IPS-15b (cell line): Measurements from ENCODE around the gene ASGR2.
"Not testable (repeated sequence)": the region's sequence is repeated elsewhere in the genome, so short reads cannot be mapped to it uniquely, and the experiment has no call there.

ENCODE experiments used
- H3K27me3 ChIP-seq: one replicate; pipeline ENCODE4 v1.6.1; 2013; ENCODE audit warnings: low read length; ENCODE audit not compliant: control insufficient read depth, insufficient read depth
- H3K36me3 ChIP-seq: one replicate; pipeline ENCODE4 v1.6.1; 2013; ENCODE audit warnings: low read length; ENCODE audit not compliant: control insufficient read depth, insufficient read depth
- H3K4me1 ChIP-seq: one replicate; pipeline ENCODE4 v1.6.1; 2013; ENCODE audit warnings: mild to moderate bottlenecking, low read length; ENCODE audit not compliant: control insufficient read depth, insufficient read depth
- H3K4me3 ChIP-seq: one replicate; pipeline ENCODE4 v1.5.1; 2013; ENCODE audit warnings: low read depth, low read length
- H3K9ac ChIP-seq: one replicate; pipeline ENCODE4 v1.6.1; 2013; ENCODE audit warnings: low read depth, mild to moderate bottlenecking, low read length
- H3K9me3 ChIP-seq: one replicate; pipeline ENCODE4 v1.6.1; 2013; ENCODE audit warnings: mild to moderate bottlenecking, low read length; ENCODE audit not compliant: control insufficient read depth, insufficient read depth

Gene ASGR2

GRCh38 chr17:7091311-7092005 lies 23.2 kb downstream of the ASGR2 start:
- not testable (repeated sequence) for H3K4me1 ChIP-seq, H3K9ac ChIP-seq, H3K36me3 ChIP-seq, H3K9me3 ChIP-seq, H3K27me3 ChIP-seq, H3K4me3 ChIP-seq

- H3K9me3 ChIP-seq, H3K27me3 ChIP-seq, H3K9ac ChIP-seq, H3K4me3 ChIP-seq, H3K4me1 ChIP-seq, H3K36me3 ChIP-seq: not testable (repeated sequence)
Observed at GRCh38 chr17:7089570-7089969, 25.1 kb downstream of the ASGR2 start.

DNA sequence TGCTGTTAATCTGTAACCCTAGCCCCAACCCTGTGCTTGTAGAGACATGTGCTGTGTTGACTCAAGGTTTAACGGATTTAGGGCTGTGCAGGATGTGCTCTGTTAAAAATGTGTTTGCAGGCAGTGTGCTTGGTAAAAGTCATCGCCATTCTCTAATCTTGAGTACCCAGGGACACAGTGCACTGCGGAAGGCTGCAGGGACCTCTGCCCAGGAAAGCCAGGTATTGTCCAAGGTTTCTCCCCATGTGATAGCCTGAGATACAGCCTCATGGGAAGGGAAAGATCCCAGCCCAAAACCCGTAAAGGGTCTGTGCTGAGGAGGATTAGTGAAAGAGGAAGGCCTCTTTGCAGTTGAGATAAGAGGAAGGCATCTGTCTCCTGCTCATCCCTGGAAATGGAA lies 26.2 kb downstream of the ASGR2 start:
- not testable (repeated sequence) for H3K9ac ChIP-seq, H3K4me3 ChIP-seq, H3K27me3 ChIP-seq, H3K36me3 ChIP-seq, H3K4me1 ChIP-seq, H3K9me3 ChIP-seq

- Histone ChIP-seq H3K36me3 (no peaks in the 10 kb centered on the region), H3K4me1 (no peaks in the 10 kb centered on the region), H3K9me3 (no peaks in the 10 kb centered on the region), H3K9ac (no peak overlapping the region), H3K27me3 (no peaks in the 10 kb centered on the region), H3K4me3 (no peak overlapping the region)
Observed at GRCh38 chr17:7084088-7084487, 30.5 kb downstream of the ASGR2 start.

DNA sequence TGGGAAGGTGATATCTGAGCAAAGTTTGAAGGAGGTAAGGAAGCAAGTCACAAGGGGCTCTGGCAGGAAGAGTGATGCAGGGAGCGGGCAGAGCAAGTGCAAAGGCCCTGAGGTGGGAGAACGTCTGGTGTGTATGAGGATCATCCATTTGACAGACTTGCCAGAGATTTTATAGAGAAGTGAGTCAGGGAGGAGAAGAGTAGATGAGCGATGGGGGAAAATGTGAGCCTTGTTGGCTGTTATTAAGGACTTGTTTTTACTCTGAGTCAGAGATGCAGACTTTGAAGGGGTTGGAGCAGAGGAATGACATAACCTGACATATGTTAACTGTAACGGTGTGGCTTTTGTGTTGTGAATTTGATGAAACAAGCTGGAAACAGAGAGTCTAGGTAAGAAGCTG lies 31.0 kb downstream of the ASGR2 start:
- Histone ChIP-seq H3K27me3 (no peaks in the 10 kb centered on the region), H3K9ac (no peak overlapping the region), H3K4me1 (no peaks in the 10 kb centered on the region), H3K4me3 (no peak overlapping the region), H3K9me3 (no peaks in the 10 kb centered on the region), H3K36me3 (no peaks in the 10 kb centered on the region)

DNA sequence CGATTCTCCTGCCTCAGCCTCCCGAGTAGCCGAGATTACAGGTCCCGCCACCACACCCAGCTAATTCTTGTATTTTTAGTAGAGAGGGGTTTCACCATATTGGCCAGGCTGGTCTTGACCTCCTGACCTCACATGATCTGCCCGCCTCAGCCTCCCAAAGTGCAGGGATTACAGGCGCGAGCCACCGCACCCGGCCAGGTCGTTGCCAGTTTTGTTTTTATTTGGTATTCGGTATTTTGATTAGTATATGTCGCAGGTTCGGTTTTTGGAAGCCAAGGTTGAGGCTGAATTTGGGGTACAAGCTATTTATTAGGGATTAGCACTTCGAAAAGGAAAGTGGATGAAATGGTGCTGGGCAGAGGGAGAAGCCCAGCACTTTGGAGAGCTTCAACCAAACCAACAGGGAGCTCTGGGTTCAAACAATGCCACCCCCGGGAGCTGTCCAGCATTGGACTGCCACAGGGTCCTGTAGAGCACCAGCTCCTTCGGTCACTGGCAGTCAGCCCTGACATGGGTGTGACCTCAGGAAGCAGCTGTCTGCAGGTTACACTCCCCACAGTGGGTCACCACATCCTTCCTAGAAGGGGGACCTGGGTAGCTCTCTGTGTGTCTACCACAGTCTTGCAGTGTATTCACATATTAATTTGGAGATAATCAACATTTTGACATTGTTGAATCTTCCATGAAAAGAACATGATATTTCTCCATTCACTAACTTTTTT lies 33.1 kb downstream of the ASGR2 start:
- no peaks in the 10 kb centered on the region for H3K36me3 ChIP-seq
- H3K4me3 ChIP-seq: no peak overlapping the region
- H3K4me1 ChIP-seq: no peaks in the 10 kb centered on the region
- no peak overlapping the region for H3K9ac ChIP-seq
- no peaks in the 10 kb centered on the region for H3K9me3 ChIP-seq
- H3K27me3 ChIP-seq: no peaks in the 10 kb centered on the region

- Histone ChIP-seq H3K4me1 (no peaks in the 10 kb centered on the region), H3K4me3 (no peak overlapping the region), H3K27me3 (no peaks in the 10 kb centered on the region), H3K9me3 (no peaks in the 10 kb centered on the region), H3K9ac (no peak overlapping the region), H3K36me3 (no peaks in the 10 kb centered on the region)
Observed at GRCh38 chr17:7080456-7081041, 34.1 kb downstream of the ASGR2 start.

DNA sequence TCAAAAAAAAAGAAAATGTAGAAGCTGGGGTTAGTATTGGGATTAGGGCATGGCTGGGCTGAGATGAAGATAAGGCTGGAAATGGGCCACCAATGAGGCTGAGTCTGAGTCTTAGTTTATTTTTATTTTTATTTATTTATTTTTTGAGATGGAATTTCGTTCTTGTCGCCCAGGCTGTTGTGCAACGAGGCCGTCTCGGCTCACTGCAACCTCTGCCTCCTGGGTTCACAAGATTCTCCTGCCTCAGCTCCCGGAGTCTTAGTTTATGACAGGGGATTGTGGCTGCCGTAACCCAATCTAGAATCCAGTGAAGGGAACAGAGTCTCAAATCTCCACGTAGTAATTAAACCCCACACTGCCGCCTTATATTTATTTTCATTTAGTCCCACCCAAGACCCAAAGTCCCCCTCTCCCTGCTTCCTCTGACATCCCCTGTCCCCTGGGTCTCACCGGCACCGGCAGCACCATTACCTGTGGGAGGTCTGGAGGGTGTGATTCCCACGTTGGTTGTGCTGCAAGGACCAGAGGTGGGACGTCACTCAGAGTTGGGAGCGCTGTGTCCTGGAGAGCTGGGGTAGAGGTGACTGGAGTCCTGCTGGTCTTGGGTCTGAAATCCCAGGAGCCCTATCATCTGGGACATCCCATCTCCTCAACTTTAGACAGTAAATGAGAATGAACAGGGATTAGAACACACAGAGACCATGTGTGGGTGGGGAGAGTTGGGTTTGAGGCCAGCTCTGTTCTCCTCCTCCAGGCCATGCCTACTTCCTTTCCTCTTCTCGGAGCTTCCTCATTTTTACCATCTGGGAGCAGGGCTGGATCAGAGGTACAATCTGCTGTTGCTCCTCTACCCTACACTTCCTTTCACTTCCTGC lies 34.8 kb downstream of the ASGR2 start, which contains the start of gene CLEC10A:
TSS of gene CLEC10A (minus strand) at position 671 of the 875 bp plus-strand sequence. CDS start 1,439 bp downstream, outside the sequence.
- Histone ChIP-seq H3K27me3 (no peaks in the 10 kb centered on the region), H3K4me1 (no peaks in the 10 kb centered on the region)

DNA sequence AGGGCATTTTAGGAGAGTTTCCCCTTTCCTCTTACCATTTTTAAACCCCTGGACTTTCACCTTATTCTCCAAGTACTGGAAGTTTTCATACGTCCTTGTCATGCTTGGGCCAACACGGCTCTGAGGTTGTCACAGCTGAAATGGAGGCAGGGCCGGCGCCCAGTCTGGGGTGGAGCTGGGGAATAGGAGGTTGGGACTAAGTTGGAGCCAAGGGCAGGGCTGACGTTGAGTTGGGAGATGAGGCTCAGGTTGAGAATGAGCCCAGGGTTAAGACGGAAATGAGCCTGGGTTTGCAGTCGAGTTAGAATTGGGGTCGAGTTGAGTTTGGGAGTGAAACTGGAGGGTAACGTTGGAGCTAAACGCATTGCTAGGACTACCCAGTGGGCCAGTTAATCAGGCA lies 35.9 kb downstream of the ASGR2 start:
- no peaks in the 10 kb centered on the region for H3K27me3 ChIP-seq
- H3K4me1 ChIP-seq: no peaks in the 10 kb centered on the region
- no peak overlapping the region for H3K4me3 ChIP-seq
- H3K9ac ChIP-seq: no peak overlapping the region
- no peaks in the 10 kb centered on the region for H3K9me3 ChIP-seq
- H3K36me3 ChIP-seq: no peaks in the 10 kb centered on the region

More for the DNA sequence above, 34.8 kb downstream of the ASGR2 start, which contains the start of gene CLEC10A:
- Histone ChIP-seq H3K4me3 (no peak within 1 kb of the TSS), H3K9me3 (no peaks in the 10 kb centered on the region), H3K9ac (no peak within 1 kb of the TSS), H3K36me3 (no peaks in the 10 kb centered on the region)

DNA sequence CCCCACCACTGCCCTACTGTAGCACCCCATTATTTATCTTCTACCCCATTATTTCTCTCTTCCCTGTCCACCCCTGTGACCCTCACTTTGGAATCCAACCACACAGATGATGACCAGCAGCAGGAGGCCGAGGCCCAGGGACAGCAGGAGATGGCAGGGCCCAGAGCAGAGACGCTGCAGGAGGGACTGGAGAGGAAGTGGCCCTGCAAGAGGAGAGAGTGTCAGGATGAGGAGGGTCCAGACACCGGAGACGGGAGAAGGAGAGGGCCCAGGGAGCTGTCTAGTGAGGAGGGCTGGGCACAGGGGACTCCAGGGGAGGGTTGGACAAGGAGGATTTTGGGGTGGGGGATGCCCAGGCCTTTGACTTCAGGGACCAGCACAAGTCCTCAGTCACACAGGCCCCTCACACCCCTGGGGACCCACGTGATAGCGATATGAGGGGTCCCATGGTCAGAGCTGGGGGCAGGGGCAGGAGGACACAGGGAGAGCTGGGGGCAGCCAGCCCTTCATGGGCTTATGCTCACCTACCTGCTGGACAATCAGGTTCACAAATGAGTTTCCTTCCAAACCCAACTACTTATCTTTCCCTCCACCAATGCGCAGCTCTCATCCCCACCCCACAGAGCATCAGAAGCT lies 36.6 kb downstream of the ASGR2 start:
- Histone ChIP-seq H3K9me3 (no peaks in the 10 kb centered on the region), H3K27me3 (no peaks in the 10 kb centered on the region), H3K36me3 (no peaks in the 10 kb centered on the region), H3K4me3 (no peak overlapping the region), H3K4me1 (no peaks in the 10 kb centered on the region), H3K9ac (no peak overlapping the region)

GRCh38 chr17:7074931-7075330 lies 39.7 kb downstream of the ASGR2 start:
- Histone ChIP-seq H3K9ac (no peak overlapping the region), H3K4me1 (no peaks in the 10 kb centered on the region), H3K9me3 (no peaks in the 10 kb centered on the region), H3K36me3 (no peaks in the 10 kb centered on the region), H3K27me3 (peaks cover 3% of the 10 kb centered on the region), H3K4me3 (no peak overlapping the region)
